ENCODE data around the gene SMIM20. TPM values are rescaled to one million over a fixed set of nuclear protein-coding genes. Genes with fewer than 3 reads are reported as not detected.
A peak's percentile ranks its signal among the peaks of the same experiment; 100 is the strongest.

The SMIM20 gene
- total RNA-seq, 2 donors from 2014 or later: 27.8 to 52.1 TPM

DNA sequence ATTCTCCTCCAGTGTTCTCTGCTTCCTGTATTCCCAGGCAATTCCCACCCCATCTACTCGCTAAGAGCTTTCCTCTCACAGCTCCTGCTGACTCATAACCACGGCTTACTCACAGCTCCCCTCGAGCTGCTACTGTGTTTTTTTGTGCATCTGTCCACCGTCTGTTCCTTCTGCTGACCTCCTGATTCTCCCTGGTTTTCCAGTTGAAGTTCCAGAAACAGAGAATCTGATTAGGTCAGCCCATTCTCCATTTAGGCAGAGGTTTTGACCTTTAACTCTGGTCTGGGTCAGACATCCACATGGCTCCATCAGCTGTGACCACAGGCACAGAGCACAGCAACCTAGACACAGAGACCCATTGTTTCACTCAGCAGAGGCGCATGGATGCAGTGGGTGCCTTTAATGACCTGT is 5.5 kb upstream of the SMIM20 start:
- peaks cover 0 to 6% of the 10 kb centered on the region in 2 donors for H3K4me1 ChIP-seq
- TF ChIP-seq, protein P1, sequence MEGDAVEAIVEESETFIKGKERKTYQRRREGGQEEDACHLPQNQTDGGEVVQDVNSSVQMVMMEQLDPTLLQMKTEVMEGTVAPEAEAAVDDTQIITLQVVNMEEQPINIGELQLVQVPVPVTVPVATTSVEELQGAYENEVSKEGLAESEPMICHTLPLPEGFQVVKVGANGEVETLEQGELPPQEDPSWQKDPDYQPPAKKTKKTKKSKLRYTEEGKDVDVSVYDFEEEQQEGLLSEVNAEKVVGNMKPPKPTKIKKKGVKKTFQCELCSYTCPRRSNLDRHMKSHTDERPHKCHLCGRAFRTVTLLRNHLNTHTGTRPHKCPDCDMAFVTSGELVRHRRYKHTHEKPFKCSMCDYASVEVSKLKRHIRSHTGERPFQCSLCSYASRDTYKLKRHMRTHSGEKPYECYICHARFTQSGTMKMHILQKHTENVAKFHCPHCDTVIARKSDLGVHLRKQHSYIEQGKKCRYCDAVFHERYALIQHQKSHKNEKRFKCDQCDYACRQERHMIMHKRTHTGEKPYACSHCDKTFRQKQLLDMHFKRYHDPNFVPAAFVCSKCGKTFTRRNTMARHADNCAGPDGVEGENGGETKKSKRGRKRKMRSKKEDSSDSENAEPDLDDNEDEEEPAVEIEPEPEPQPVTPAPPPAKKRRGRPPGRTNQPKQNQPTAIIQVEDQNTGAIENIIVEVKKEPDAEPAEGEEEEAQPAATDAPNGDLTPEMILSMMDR (IDR thresholded peaks at IDR 0.05): no peak
- no peak for DNase-seq (ENCODE audit: low spot score)
- H3K27ac ChIP-seq: no peak overlapping the region
- H3K4me3 ChIP-seq: no peak overlapping the region
- no peaks in the 10 kb centered on the region for H3K9me3 ChIP-seq
- H3K27me3 ChIP-seq: no peaks in the 10 kb centered on the region
- H3K36me3 ChIP-seq: no peaks in the 10 kb centered on the region

DNA sequence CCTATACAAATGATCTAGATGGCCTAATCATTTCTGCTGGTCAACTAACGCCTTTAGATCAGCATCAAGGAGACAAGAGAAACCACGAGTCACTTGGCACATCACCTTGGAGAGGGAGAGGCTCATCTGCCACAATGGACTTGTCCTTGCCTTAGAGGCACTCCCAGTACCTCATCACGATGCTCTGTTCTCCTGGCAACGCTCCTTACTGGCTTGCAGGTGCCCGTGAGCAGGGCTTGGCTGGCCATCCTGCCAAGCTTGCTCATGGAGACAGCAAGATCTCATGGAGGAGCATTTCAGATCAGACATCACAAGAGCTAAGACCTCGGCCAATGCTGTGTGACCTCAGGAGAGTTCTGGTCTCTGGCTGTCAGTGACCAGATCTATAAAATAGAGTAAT is 2.7 kb upstream of the SMIM20 start:
- no peak overlapping the region for H3K4me3 ChIP-seq
- TF ChIP-seq, protein P1 (IDR thresholded peaks at IDR 0.05): no peak
- H3K9me3 ChIP-seq: no peaks in the 10 kb centered on the region
- H3K4me1 ChIP-seq: peaks cover 0 to 22% of the 10 kb centered on the region in 2 donors
- DNase-seq (ENCODE audit: low spot score): no peak
- H3K27me3 ChIP-seq: no peaks in the 10 kb centered on the region
- H3K36me3 ChIP-seq: no peaks in the 10 kb centered on the region
- no peak overlapping the region for H3K27ac ChIP-seq

- peak; percentile 60 for DNase-seq (ENCODE audit: low spot score)
- Histone ChIP-seq H3K9me3 (no peaks in the 10 kb centered on the region), H3K27me3 (no peaks in the 10 kb centered on the region), H3K4me3 (peak overlapping the region; percentile 61 to 69), H3K36me3 (no peaks in the 10 kb centered on the region), H3K4me1 (peaks cover 0 to 22% of the 10 kb centered on the region in 2 donors), H3K27ac (peak overlapping the region; percentile 73 to 87)
- TF ChIP-seq, protein P1 (IDR thresholded peaks at IDR 0.05): no peak
Observed at GRCh38 chr4:25913056-25913850, 767 bp upstream of the SMIM20 start.

DNA sequence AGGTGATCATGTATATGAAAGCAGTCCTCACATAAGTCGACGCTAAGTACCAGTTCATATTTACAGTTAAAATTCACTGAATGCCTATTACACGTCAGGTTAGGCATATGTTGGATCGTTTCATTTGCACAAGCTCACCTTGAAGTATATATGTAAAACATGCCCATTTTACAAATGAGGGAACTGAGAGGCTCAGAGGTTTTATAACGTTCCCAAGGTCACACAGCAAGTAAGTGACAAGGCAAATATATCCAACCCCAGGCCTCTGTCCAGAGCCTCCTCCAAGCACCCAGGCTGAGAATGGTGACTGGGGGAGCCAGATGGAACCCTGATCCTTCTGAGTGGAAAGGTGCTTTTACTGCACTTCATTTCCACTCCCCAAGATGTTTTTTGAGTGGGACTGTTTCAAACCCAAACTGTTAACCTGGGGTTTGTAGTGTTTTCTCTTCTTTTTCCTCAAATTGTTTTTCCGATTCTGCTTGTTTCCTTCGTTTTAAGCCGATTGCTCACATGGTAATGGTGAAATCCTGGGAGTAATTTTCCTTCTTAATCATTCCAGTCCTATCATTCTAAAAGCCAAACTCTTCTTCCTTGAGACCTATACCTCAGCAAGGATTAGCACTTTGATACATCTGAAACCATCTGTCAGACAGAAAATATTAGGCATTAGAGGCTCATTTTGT is 791 bp downstream of the SMIM20 start:
- no peak for DNase-seq (ENCODE audit: low spot score)
- TF ChIP-seq, protein P1 (IDR thresholded peaks at IDR 0.05): no peak
- peak overlapping the region; percentile 61 to 69 for H3K4me3 ChIP-seq
- peak overlapping the region; percentile 81 to 87 for H3K27ac ChIP-seq
- peaks cover 0 to 22% of the 10 kb centered on the region in 2 donors for H3K4me1 ChIP-seq
- H3K36me3 ChIP-seq: no peaks in the 10 kb centered on the region
- no peaks in the 10 kb centered on the region for H3K9me3 ChIP-seq
- H3K27me3 ChIP-seq: no peaks in the 10 kb centered on the region

DNA sequence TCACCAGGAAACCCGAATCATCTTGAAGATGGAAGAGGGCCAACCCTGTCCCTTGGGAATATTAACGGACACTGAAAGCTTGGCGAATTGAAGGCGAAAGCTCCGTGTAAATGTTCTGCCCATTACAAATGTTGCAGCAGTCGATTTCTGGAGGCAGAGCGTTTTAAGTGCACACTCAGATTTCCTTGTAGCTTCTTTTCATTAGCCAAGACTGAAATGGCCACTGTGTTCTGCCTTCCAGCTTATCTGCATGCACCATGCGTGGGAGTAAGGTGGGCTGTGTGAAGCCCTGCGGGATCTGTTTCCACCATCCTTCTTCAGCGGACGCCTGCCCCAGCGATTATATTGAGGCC is 1.3 kb downstream of the SMIM20 start:
- Histone ChIP-seq H3K27me3 (no peaks in the 10 kb centered on the region), H3K4me1 (peaks cover 0 to 22% of the 10 kb centered on the region in 2 donors), H3K36me3 (no peaks in the 10 kb centered on the region), H3K9me3 (no peaks in the 10 kb centered on the region), H3K4me3 (peak overlapping the region in 1 of 2 donors; percentile 69), H3K27ac (peak overlapping the region; percentile 81 to 87)
- DNase-seq (ENCODE audit: low spot score): no peak
- TF ChIP-seq, protein P1 (IDR thresholded peaks at IDR 0.05): no peak
